Upper lobe of left lung (tissue), 6 donors: ENCODE results near the gene NKAPL. TPM values are rescaled to one million over a fixed set of nuclear protein-coding genes. Genes with fewer than 3 reads are reported as not detected.

ENCODE experiments used
- ATAC-seq, 2 donors: fragments of 200-7000 bp; cut with Tn5 transposase; one replicate each; pipeline ENCODE4 v1.9.1; 2022; ENCODE audit warnings: mild to moderate bottlenecking in 2 of 2, moderate library complexity in 2 of 2; ENCODE audit not compliant: low FRiP score in 2 of 2
- DNase-seq, 2 donors: peaks; one replicate each; pipeline ENCODE4 v3.0.0-alpha.2; 2019 to 2020
- H3K27ac ChIP-seq, 4 donors: fragments of 200-600 bp; sonication (generic); one replicate each; pipeline ENCODE4 v1.5.1; 2016 to 2019
- H3K27me3 ChIP-seq, 4 donors: fragments of 200-600 bp; sonication (generic); one replicate each; pipeline ENCODE4 v1.5.1; 2017 to 2019
- H3K36me3 ChIP-seq, 4 donors: fragments of 200-600 bp; sonication (generic); one replicate each; pipeline ENCODE4 v1.5.1; 2016 to 2019
- H3K4me1 ChIP-seq, 4 donors: fragments of 200-600 bp; sonication (generic); one replicate each; pipeline ENCODE4 v1.5.1; 2018 to 2019
- H3K4me3 ChIP-seq, 4 donors: fragments of 200-600 bp; sonication (generic); one replicate each; pipeline ENCODE4 v1.5.1; 2017 to 2019; ENCODE audit warnings: mild to moderate bottlenecking in 2 of 4, moderate library complexity in 1 of 4
- H3K9me3 ChIP-seq, 4 donors: fragments of 200-600 bp; sonication (generic); one replicate each; pipeline ENCODE4 v1.5.1; 2018 to 2019
- EP300 ChIP-seq, 4 donors: sonication (generic); formaldehyde crosslinking; IDR thresholded peaks; one replicate each; pipeline ENCODE4 v1.5.1; 2017; ENCODE audit warnings: antibody characterized with exemption in 4 of 4, control low read depth in 2 of 4
- POLR2A ChIP-seq, 4 donors: fragments of 450-650 bp; IDR thresholded peaks; one replicate each; pipeline ENCODE4 v1.5.1; 2016 to 2017; ENCODE audit warnings: antibody characterized with exemption in 4 of 4, mild to moderate bottlenecking in 2 of 4
- POLR2AphosphoS5 ChIP-seq, 2 donors: sonication (generic); formaldehyde crosslinking; IDR thresholded peaks; one replicate each; pipeline ENCODE4 v1.5.1; 2017; ENCODE audit warnings: antibody characterized with exemption in 2 of 2
- WGBS, 2 donors: methylation state at CpG; one replicate each; pipeline ENCODE4 v1.1.5; 2017 to 2018; 5-methylcytosine and 5-hydroxymethylcytosine counted together
- total RNA-seq, 6 donors: library from RNA; depleted of rRNA in 4 of 6; stranded (reverse); fragments of >200 nt in 4 of 6; gene quantifications; one replicate each; pipeline versions ENCODE4 v1.1.0 to v1.2.1, GENCODE V29; 2016 to 2021
- TF ChIP-seq, protein P1 (sequence below), 6 experiments: fragments of 450-650 bp in 4 of 6; fragments of 200-600 bp in 2 of 6; sonication (generic) in 2 of 6; IDR thresholded peaks; one replicate each; pipeline ENCODE4 v1.5.1; 2016 to 2019; ENCODE audit warnings: antibody characterized with exemption in 6 of 6
- donor health status: DM: no; HTN: no; CAD: no; lungs with moderate emphysema.
- donor health status: DM: no; HTN: yes; CAD: no; lungs with severe emphysema.

The NKAPL gene
- total RNA-seq, 6 donors from 2014 or later = 0.33 to 1.3 (median 0.70) TPM

DNA sequence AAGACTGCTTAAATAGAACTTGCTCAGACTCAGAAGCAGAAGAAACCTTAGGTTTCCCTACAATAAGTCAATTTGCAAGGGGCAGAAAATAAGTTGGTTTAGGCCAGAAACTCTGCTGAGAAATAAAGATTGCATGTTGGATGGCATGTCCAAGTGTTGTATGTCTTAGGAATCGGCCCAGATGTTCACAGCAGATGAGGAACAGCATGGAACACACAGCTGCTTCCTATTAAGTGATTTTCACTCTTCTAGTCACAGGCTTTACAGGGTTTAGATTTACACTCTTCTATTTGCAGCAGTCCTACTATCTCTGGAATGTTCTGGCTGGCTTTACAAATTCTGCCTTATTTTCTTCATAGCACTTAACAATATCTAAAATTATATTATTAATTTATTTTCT, 10.2 kb upstream of the NKAPL start:
- no peaks in the 10 kb centered on the region for H3K9me3 ChIP-seq
- TF ChIP-seq POLR2AphosphoS5 (IDR thresholded peaks at IDR 0.05) (no peak), POLR2A (IDR thresholded peaks at IDR 0.05) (no peak), EP300 (IDR thresholded peaks at IDR 0.05) (no peak)
- TF ChIP-seq, protein P1, sequence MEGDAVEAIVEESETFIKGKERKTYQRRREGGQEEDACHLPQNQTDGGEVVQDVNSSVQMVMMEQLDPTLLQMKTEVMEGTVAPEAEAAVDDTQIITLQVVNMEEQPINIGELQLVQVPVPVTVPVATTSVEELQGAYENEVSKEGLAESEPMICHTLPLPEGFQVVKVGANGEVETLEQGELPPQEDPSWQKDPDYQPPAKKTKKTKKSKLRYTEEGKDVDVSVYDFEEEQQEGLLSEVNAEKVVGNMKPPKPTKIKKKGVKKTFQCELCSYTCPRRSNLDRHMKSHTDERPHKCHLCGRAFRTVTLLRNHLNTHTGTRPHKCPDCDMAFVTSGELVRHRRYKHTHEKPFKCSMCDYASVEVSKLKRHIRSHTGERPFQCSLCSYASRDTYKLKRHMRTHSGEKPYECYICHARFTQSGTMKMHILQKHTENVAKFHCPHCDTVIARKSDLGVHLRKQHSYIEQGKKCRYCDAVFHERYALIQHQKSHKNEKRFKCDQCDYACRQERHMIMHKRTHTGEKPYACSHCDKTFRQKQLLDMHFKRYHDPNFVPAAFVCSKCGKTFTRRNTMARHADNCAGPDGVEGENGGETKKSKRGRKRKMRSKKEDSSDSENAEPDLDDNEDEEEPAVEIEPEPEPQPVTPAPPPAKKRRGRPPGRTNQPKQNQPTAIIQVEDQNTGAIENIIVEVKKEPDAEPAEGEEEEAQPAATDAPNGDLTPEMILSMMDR (IDR thresholded peaks at IDR 0.05) = no peak
- 59 to 67% methylated on average over 1 of the region's 1 CpG for WGBS, 2 donors
- no peaks in the 10 kb centered on the region for H3K27me3 ChIP-seq
- peaks cover 13 to 47% (median 30%) of the 10 kb centered on the region in 4 donors for H3K36me3 ChIP-seq
- DNase-seq = no peak
- peaks cover 13 to 31% (median 21%) of the 10 kb centered on the region in 4 donors for H3K4me1 ChIP-seq
- no peak overlapping the region for H3K4me3 ChIP-seq
- no peak overlapping the region for H3K27ac ChIP-seq
- ATAC-seq = no peak

DNA sequence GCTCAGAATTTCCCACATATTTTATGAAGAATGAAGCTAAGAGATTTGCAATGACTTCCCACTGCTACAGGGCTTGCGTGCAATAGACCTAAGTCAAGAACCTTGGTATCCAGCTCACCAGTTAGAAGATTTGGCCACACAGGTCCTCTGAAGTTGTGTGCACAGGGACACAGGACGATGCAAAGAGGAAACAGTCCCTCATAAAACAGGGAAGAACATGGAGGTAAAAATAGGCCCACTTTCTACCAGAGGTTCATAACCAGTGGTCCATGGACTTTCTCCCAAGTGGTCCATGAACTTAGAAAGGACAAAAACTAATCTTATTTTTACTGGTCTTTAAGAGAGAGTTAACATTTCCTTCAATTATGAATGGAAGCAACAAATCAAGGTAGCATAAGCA, 8.3 kb upstream of the NKAPL start:
- DNase-seq (no peak), ATAC-seq (no peak)
- no peaks in the 10 kb centered on the region for H3K9me3 ChIP-seq
- H3K4me1 ChIP-seq = peaks cover 13 to 31% (median 21%) of the 10 kb centered on the region in 4 donors
- no peak for TF ChIP-seq POLR2A (IDR thresholded peaks at IDR 0.05)
- no peak for TF ChIP-seq EP300 (IDR thresholded peaks at IDR 0.05)
- H3K36me3 ChIP-seq = peaks cover 7 to 29% (median 18%) of the 10 kb centered on the region in 4 donors
- H3K27ac ChIP-seq = no peak overlapping the region
- 67 to 72% methylated on average over 2 of the region's 2 CpGs for WGBS, 2 donors
- H3K4me3 ChIP-seq = peak overlapping the region in 2 of 4 donors; percentile 78 to 95
- no peaks in the 10 kb centered on the region for H3K27me3 ChIP-seq

DNA sequence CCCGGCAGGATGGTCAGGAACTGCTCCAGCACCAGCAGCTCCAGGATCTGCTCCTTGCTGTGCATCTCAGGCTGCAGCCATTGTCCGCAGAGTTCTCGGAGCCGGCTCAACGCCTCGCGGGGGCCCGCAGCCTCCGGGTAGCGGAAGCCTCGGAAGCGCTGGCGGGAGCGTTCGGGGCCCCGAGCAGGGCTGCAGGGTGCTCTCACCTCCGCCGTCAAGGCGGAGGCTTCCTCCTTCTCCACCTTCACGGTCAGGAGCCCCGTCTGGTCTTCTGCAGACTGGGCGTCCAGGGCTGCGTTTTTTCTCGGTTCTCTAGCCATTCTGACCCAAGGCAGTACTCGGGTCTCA, 7.5 kb upstream of the NKAPL start:
- no peaks in the 10 kb centered on the region for H3K9me3 ChIP-seq
- TF ChIP-seq POLR2A (IDR thresholded peaks at IDR 0.05) (no peak), EP300 (IDR thresholded peaks at IDR 0.05) (no peak), POLR2AphosphoS5 (IDR thresholded peaks at IDR 0.05) (no peak)
- TF ChIP-seq, protein P1 (IDR thresholded peaks at IDR 0.05) = no peak
- H3K27me3 ChIP-seq = no peaks in the 10 kb centered on the region
- peak overlapping the region; percentile 59 to 95 (median 78) for H3K4me3 ChIP-seq
- DNase-seq (peak in 1 of 2 donors; percentile 85), ATAC-seq (peak; percentile 54 to 62)
- 0% methylated on average over 11 to 24 of the region's 25 CpGs for WGBS, 2 donors
- H3K27ac ChIP-seq = peak overlapping the region; percentile 37 to 79 (median 64)
- peaks cover 13 to 31% (median 21%) of the 10 kb centered on the region in 4 donors for H3K4me1 ChIP-seq
- peaks cover 2 to 20% (median 12%) of the 10 kb centered on the region in 4 donors for H3K36me3 ChIP-seq

DNA sequence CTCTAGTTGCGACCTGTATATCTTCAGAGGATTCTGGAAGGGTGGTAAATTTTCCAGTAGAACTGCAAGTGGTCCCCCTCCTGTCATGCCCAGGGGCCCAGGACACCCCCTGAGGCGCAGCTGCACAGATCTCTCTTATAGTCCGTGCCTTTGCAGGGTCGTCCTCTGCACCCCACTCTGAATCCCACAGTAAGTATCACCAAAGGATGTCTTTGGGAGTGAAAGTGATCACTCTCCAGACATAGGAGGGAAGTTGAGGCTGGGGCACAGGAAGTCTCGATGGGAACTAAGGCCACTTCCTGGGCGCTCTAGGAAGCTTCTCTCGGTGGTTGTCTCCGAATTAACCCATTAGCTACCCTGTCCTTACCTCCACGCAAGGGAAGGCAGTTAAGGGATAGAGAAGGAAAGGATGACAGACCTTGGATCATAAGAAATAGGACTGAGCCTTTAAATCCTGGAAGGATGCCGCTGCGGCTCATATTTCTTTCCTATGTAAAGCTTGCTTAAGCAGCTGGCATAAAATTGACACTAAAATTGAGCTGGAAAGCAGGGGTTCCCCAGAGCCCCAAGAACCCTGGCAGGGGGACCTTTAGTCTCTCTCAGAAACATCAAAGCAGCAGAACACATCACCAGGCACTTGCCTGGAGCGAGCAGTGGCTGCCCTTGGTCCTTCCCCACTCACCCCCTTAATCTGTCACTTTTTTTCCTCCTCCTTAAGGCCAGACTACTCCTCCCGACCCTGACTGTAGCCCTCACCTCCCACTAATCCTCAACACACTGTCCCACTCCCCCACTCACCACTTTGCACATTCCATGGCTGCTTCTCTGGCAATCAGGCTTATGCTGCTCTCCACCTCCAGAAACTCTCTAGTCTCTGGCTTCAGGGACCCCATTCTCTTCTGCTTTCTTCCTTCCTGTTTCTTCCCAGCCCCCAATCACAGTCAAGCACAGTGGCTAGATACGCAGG, 6.8 kb upstream of the NKAPL start, which contains the start of gene ZKSCAN4:
Gene ZKSCAN4 (minus strand): TSS at position 261 of the 967 bp plus-strand sequence. CDS start 289 bp downstream, outside the sequence.
- no peaks in the 10 kb centered on the region for H3K27me3 ChIP-seq
- WGBS, 2 donors = 7 to 10% methylated on average over 9 to 14 of the region's 14 CpGs
- H3K4me1 ChIP-seq = peaks cover 13 to 31% (median 21%) of the 10 kb centered on the region in 4 donors
- peaks cover 0 to 13% (median 9%) of the 10 kb centered on the region in 4 donors for H3K36me3 ChIP-seq
- no peaks in the 10 kb centered on the region for H3K9me3 ChIP-seq
- TF ChIP-seq, protein P1 (IDR thresholded peaks at IDR 0.05) = no peak
- no peak for TF ChIP-seq EP300 (IDR thresholded peaks at IDR 0.05)
- TF ChIP-seq POLR2AphosphoS5 (IDR thresholded peaks at IDR 0.05) = peak; percentile 50 to 57
- TF ChIP-seq POLR2A (IDR thresholded peaks at IDR 0.05) = peak in 1 of 4 donors; percentile 19
- ATAC-seq = peak; percentile 94 to 98
- DNase-seq = peak in 1 of 2 donors; percentile 71
- peak within 1 kb of the TSS; percentile 37 to 79 (median 74) for H3K27ac ChIP-seq
- H3K4me3 ChIP-seq = peak within 1 kb of the TSS; percentile 59 to 95 (median 78)

DNA sequence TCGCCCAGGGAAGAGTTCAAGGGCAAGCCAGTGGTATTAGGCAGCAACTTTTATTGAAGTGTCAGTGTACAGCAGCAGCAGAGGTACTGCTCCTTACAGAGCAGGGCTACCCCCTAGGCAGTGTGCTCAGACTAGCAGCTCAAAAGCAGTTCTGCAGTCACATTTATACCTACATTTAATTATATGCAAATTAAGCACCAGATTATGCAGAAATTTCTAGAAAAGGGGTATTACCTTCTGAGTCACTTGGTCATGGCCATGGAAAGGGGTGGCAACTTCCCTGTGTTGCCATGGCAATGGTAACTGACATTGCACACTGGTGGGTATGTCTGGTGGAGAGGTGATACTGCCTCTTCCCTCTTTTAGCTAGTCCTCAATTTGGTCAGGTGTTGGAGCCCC, 5.0 kb upstream of the NKAPL start:
- Histone ChIP-seq H3K27me3 (no peaks in the 10 kb centered on the region), H3K4me3 (no peak overlapping the region), H3K9me3 (no peaks in the 10 kb centered on the region), H3K36me3 (no peaks in the 10 kb centered on the region), H3K4me1 (peaks cover 13 to 33% (median 24%) of the 10 kb centered on the region in 4 donors), H3K27ac (peak overlapping the region in 2 of 4 donors; percentile 17 to 75)
- no peak for ATAC-seq
- WGBS, 2 donors = 86 to 96% methylated on average over 1 of the region's 1 CpG
- no peak for DNase-seq
- no peak for TF ChIP-seq POLR2AphosphoS5 (IDR thresholded peaks at IDR 0.05)
